Right ventricle myocardium inferior (tissue), 1 donor: Measurements from ENCODE around the gene RGMA. TPM values are rescaled to one million over a fixed set of nuclear protein-coding genes. Genes with fewer than 3 reads are reported as not detected.
"Not testable (repeated sequence)": the region's sequence is repeated elsewhere in the genome, so short reads cannot be mapped to it uniquely, and the experiment has no call there.

Experiments
- ATAC-seq: fragments of 200-7000 bp; cut with Tn5 transposase; one replicate; pipeline ENCODE4 v1.9.1; 2020; ENCODE audit warnings: mild to moderate bottlenecking, moderate library complexity
- DNase-seq: peaks from one replicate; pipeline ENCODE4 v3.0.0; 2021; ENCODE audit errors: missing footprints
- intact Hi-C: fragments of 100-400 bp; cut with DNase I; formaldehyde crosslinking; loops from one replicate; pipeline ENCODE4 v1.11.0; 2022
- total RNA-seq: library from RNA; stranded (reverse); fragmentation: NEBNext Ultra II Directional; extraction: Animal tissue kit (Norgen Biotek cat#: 25700); gene quantifications from one replicate; pipeline ENCODE4 v1.2.1, GENCODE V29; 2021
- donor health status: DM: no; HTN: yes; CAD: no; lungs with severe emphysema.

The RGMA gene
- total RNA-seq, 1 donor from 2014 or later: 35.2 TPM

GRCh38 chr15:93041159-93041547, 47.9 kb downstream of the RGMA start:
- DNase-seq (no peak), ATAC-seq (no peak)
- intact Hi-C loops: no loop called here

GRCh38 chr15:93040288-93041158, 48.5 kb downstream of the RGMA start:
- no peak for ATAC-seq
- intact Hi-C loops: no loop called here
- DNase-seq: no peak

- intact Hi-C loops: loop anchor here (5.0 kb wide), 1 partner anchor 448 kb away; no protein-coding TSS in a partner anchor
- not testable (repeated sequence) for DNase-seq, ATAC-seq
Measured at GRCh38 chr15:93039562-93040287, 49.3 kb downstream of the RGMA start.

GRCh38 chr15:93037820-93038705, 50.9 kb downstream of the RGMA start:
- intact Hi-C loops: loop anchor here (5.0 kb wide), 1 partner anchor 449 kb away; no protein-coding TSS in a partner anchor
- ATAC-seq (no peak), DNase-seq (no peak)

GRCh38 chr15:93036951-93037819, 51.8 kb downstream of the RGMA start:
- ATAC-seq: peak; percentile 90
- peak; percentile 92 for DNase-seq
- intact Hi-C loops: loop anchor here (5.0 kb wide), 1 partner anchor 450 kb away; no protein-coding TSS in a partner anchor

GRCh38 chr15:93035953-93036810, 52.8 kb downstream of the RGMA start:
- DNase-seq (no peak), ATAC-seq (no peak)
- intact Hi-C loops: loop anchor here (5.0 kb wide), 1 partner anchor 451 kb away; no protein-coding TSS in a partner anchor

- intact Hi-C loops: loop anchor here (5.0 kb wide), 1 partner anchor 452 kb away; no protein-coding TSS in a partner anchor
- ATAC-seq: no peak
- no peak for DNase-seq
Measured at GRCh38 chr15:93035092-93035915, 53.7 kb downstream of the RGMA start.

GRCh38 chr15:93034512-93034911, 54.5 kb downstream of the RGMA start:
- intact Hi-C loops: loop anchor here (5.0 kb wide), 3 partner anchors 38 to 943 kb away; partner anchors contain the start of gene RGMA
- ATAC-seq: no peak
- DNase-seq: no peak

GRCh38 chr15:93033434-93034045, 55.5 kb downstream of the RGMA start:
- ATAC-seq (no peak), DNase-seq (no peak)
- intact Hi-C loops: loop anchor here (5.0 kb wide), 3 partner anchors 39 to 944 kb away; partner anchors contain the start of gene RGMA

- intact Hi-C loops: loop anchor here (5.0 kb wide), 3 partner anchors 40 to 945 kb away; partner anchors contain the start of gene RGMA
Measured at GRCh38 chr15:93032515-93033206, 56.4 kb downstream of the RGMA start.

GRCh38 chr15:93031557-93032384, 57.2 kb downstream of the RGMA start:
- intact Hi-C loops: loop anchor here (5.0 kb wide), 3 partner anchors 41 to 946 kb away; partner anchors contain the start of gene RGMA
- DNase-seq, ATAC-seq: not testable (repeated sequence)

More at GRCh38 chr15:93032515-93033206, 56.4 kb downstream of the RGMA start:
- DNase-seq, ATAC-seq: not testable (repeated sequence)

GRCh38 chr15:93031103-93031464, 57.9 kb downstream of the RGMA start:
- DNase-seq (no peak), ATAC-seq (no peak)
- intact Hi-C loops: loop anchor here (5.0 kb wide), 3 partner anchors 41 to 946 kb away; partner anchors contain the start of gene RGMA

- ATAC-seq (peak; percentile 70), DNase-seq (no peak)
- intact Hi-C loops: loop anchor here (1.0 to 5.0 kb wide), 4 partner anchors 42 to 1090 kb away; partner anchors contain the start of gene RGMA
Measured at GRCh38 chr15:93030430-93031102, 58.4 kb downstream of the RGMA start.
